ENCODE measurements around the gene ALDH3A2.

- no peak for TF ChIP-seq EZH2 (IDR thresholded peaks at IDR 0.05; ENCODE audit: low read depth)
- TF ChIP-seq, protein P1, sequence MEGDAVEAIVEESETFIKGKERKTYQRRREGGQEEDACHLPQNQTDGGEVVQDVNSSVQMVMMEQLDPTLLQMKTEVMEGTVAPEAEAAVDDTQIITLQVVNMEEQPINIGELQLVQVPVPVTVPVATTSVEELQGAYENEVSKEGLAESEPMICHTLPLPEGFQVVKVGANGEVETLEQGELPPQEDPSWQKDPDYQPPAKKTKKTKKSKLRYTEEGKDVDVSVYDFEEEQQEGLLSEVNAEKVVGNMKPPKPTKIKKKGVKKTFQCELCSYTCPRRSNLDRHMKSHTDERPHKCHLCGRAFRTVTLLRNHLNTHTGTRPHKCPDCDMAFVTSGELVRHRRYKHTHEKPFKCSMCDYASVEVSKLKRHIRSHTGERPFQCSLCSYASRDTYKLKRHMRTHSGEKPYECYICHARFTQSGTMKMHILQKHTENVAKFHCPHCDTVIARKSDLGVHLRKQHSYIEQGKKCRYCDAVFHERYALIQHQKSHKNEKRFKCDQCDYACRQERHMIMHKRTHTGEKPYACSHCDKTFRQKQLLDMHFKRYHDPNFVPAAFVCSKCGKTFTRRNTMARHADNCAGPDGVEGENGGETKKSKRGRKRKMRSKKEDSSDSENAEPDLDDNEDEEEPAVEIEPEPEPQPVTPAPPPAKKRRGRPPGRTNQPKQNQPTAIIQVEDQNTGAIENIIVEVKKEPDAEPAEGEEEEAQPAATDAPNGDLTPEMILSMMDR (conservative IDR thresholded peaks at IDR 0.05) = no peak
Observed at GRCh38 chr17:19723964-19724363, 75.4 kb downstream of the ALDH3A2 start.
